ENCODE measurements around the gene HS2ST1. TPM values are rescaled to one million over a fixed set of nuclear protein-coding genes. Genes with fewer than 3 reads are reported as not detected.

The HS2ST1 gene
- total RNA-seq, 4 donors from 2014 or later: 6.3 to 11.7 (median 10.3) TPM

DNA sequence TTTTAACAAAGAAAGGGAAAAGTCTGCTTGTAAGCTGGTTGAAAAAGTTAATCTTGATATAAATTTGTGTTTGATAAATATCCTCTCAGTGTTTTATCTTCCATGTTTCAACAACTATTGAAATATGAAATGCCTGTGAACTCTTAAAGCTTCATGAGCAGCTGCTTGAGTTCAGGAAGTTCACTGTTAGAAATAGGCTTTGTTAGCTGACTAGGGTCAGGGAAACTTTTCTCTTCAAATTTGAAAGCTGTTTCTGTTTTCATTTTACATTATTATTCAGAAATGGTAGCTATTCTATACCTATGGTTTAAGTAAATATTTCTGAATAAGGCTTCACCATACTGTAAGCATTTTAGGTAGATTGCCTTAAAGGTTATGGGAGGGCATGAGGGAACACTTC lies 191.7 kb downstream of the HS2ST1 start:
- Histone ChIP-seq H3K9me3 (no peaks in the 10 kb centered on the region), H3K4me1 (no peaks in the 10 kb centered on the region), H3K4me3 (no peak overlapping the region), H3K27me3 (no peaks in the 10 kb centered on the region), H3K36me3 (no peaks in the 10 kb centered on the region), H3K27ac (no peak overlapping the region)
- no peak for DNase-seq (ENCODE audit: low spot score in 2 of 2)
- TF ChIP-seq EP300 (IDR thresholded peaks at IDR 0.05) (no peak), POLR2A (IDR thresholded peaks at IDR 0.05) (no peak)

DNA sequence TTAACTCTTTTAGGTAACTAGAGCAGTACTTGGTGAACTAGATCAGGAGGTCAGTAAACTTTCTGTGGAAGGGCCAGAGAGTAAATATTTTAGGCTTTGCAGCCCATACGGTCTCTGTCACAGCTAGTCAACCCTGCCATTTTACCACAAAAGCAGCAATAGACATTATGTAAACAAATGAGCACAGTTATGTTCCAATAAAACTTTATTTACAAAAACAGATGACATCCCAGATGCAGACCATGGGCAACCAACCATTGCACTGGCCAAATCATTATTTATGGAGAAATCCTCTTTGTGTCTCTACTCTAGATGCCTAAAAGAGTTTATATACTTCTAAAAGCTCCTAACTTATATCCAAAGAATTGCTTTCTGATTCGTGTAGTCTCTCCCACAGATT lies 192.4 kb downstream of the HS2ST1 start:
- 90% methylated on average over 2 of the region's 2 CpGs for WGBS
- no peaks in the 10 kb centered on the region for H3K27me3 ChIP-seq
- no peak for TF ChIP-seq POLR2AphosphoS5 (IDR thresholded peaks at IDR 0.05)
- no peak for TF ChIP-seq EP300 (IDR thresholded peaks at IDR 0.05)
- TF ChIP-seq, protein P1, sequence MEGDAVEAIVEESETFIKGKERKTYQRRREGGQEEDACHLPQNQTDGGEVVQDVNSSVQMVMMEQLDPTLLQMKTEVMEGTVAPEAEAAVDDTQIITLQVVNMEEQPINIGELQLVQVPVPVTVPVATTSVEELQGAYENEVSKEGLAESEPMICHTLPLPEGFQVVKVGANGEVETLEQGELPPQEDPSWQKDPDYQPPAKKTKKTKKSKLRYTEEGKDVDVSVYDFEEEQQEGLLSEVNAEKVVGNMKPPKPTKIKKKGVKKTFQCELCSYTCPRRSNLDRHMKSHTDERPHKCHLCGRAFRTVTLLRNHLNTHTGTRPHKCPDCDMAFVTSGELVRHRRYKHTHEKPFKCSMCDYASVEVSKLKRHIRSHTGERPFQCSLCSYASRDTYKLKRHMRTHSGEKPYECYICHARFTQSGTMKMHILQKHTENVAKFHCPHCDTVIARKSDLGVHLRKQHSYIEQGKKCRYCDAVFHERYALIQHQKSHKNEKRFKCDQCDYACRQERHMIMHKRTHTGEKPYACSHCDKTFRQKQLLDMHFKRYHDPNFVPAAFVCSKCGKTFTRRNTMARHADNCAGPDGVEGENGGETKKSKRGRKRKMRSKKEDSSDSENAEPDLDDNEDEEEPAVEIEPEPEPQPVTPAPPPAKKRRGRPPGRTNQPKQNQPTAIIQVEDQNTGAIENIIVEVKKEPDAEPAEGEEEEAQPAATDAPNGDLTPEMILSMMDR (IDR thresholded peaks at IDR 0.05): no peak
- no peak for TF ChIP-seq POLR2A (IDR thresholded peaks at IDR 0.05)
- no peaks in the 10 kb centered on the region for H3K4me1 ChIP-seq
- no peak overlapping the region for H3K4me3 ChIP-seq
- no peak overlapping the region for H3K27ac ChIP-seq
- no peaks in the 10 kb centered on the region for H3K36me3 ChIP-seq
- DNase-seq (ENCODE audit: low spot score in 2 of 2): no peak
- H3K9me3 ChIP-seq: no peaks in the 10 kb centered on the region

DNA sequence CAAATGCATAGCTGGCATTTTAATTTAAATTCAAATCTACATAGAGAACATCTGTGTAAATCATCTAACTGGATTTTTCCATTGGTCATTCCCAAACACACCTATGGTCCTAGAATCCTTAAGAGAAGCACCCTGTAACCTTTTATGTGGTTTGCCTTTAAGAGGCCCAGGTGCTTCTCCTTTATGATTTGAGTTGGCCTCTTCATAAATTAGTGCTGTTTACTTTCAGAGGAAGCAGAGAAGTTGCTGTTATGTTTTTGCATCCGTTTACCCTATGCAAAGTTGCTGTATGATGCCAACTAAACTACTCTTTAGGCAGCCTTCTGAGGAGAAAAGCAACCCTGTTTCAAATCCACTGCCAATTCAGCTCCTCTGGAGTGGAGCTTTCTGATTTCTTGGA lies 193.8 kb downstream of the HS2ST1 start:
- Histone ChIP-seq H3K27ac (no peak overlapping the region), H3K4me1 (no peaks in the 10 kb centered on the region)
- no peak for DNase-seq (ENCODE audit: low spot score in 2 of 2)

DNA sequence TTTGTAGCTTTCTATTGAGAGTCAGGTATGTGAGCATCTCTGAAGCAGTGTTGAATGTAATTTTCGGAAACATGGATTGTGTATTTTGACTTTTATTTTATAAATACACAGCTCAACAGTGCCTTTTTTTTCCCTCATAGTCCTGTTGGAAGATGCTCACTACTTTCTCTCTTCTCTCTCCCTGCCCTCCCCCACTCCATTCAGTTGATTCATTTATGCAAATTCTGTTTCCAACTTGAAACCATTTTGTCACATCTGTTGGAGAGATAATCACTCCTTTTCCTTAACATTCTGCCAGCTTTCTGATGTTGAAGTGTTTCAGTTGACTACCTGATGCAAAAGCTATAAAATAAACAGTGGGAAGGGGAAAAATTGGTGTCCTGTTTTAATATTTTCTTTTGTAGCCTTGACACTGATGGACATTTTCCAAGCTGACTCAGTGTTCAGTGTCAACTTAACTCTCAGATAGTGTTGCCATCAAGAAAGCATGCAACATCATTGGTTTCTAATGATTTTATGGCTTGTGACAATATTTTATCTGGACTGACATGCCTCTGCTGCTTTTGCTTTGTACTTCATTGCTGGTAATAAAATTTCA lies 194.5 kb downstream of the HS2ST1 start:
- DNase-seq (ENCODE audit: low spot score in 2 of 2): no peak
- Histone ChIP-seq H3K4me1 (no peaks in the 10 kb centered on the region), H3K36me3 (no peaks in the 10 kb centered on the region), H3K9me3 (no peaks in the 10 kb centered on the region), H3K27me3 (no peaks in the 10 kb centered on the region), H3K4me3 (no peak overlapping the region), H3K27ac (no peak overlapping the region)
- TF ChIP-seq, protein P1 (IDR thresholded peaks at IDR 0.05): no peak
- TF ChIP-seq POLR2A (IDR thresholded peaks at IDR 0.05) (no peak), EP300 (IDR thresholded peaks at IDR 0.05) (no peak), POLR2AphosphoS5 (IDR thresholded peaks at IDR 0.05) (no peak)
- WGBS: 94% methylated on average over 1 of the region's 1 CpG

More for the DNA sequence above, 193.8 kb downstream of the HS2ST1 start:
- Histone ChIP-seq H3K4me3 (no peak overlapping the region), H3K27me3 (no peaks in the 10 kb centered on the region), H3K9me3 (no peaks in the 10 kb centered on the region), H3K36me3 (no peaks in the 10 kb centered on the region)
- TF ChIP-seq, protein P1 (IDR thresholded peaks at IDR 0.05): no peak
- no peak for TF ChIP-seq POLR2AphosphoS5 (IDR thresholded peaks at IDR 0.05)
- no peak for TF ChIP-seq POLR2A (IDR thresholded peaks at IDR 0.05)
- no peak for TF ChIP-seq EP300 (IDR thresholded peaks at IDR 0.05)
- whole genome bisulfite sequencing: 73% methylated on average over 1 of the region's 1 CpG

DNA sequence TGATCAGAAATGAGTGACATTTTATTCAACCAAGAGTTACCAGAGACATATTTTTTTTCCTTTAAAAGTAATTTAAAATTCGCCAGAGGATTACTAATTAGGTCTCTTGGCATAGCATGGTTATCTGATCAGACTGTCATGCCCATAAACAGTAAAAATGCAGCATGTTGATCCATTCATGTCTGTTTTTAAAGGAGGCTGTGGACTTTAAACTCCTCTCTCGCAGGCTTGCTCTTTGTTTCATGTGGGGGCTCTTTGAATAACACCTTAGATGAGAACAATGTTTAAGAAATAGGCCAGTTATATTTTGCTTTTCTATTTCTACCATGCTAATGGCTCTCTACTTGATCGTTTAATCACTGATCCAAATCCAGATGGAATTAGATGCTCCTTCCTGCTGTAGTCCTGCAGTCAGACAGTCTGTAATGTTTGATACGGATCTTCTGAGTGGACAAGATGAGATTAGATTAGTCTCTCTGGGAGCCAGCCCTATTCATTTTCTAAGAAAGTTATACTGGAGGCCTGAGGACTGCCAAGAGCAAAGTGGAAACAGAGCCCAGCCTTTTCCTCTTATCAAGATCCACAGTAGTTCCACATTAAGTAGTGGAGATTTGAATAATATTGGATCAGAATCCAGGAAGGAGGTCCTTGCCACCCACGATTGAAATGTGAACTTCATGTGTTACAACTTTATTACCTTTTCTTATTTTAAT lies 197.4 kb downstream of the HS2ST1 start:
- TF ChIP-seq, protein P1 (IDR thresholded peaks at IDR 0.05): no peak
- no peak for DNase-seq (ENCODE audit: low spot score in 2 of 2)
- Histone ChIP-seq H3K27ac (no peak overlapping the region), H3K4me3 (no peak overlapping the region), H3K27me3 (no peaks in the 10 kb centered on the region), H3K4me1 (no peaks in the 10 kb centered on the region), H3K9me3 (no peaks in the 10 kb centered on the region), H3K36me3 (no peaks in the 10 kb centered on the region)
- 45% methylated on average over 5 of the region's 5 CpGs for WGBS
